ENCODE data around the gene KIF1C.
A peak's percentile ranks its signal among the peaks of the same experiment; 100 is the strongest.

Gene KIF1C

GRCh38 chr17:4997302-4998026 lies at the start of gene KIF1C, which contains the start of gene INCA1:
KIF1C (plus strand) TSS chr17:4997950; CDS start chr17:5000247, 2,297 bp downstream.
INCA1 (minus strand) TSS chr17:4997522; CDS start chr17:4994437, 3,085 bp downstream.
- DNase-seq, result peak; percentile 95

- peak; percentile 94 for DNase-seq
These were observed 49.4 kb upstream of the KIF1C start, which contains the start of gene PFN1 for GRCh38 chr17:4948166-4948930. PFN1 (minus strand) TSS chr17:4948530; CDS start chr17:4948394, 136 bp downstream.

GRCh38 chr17:4948931-4949320 lies 48.8 kb upstream of the KIF1C start:
- DNase-seq, result peak; percentile 91

GRCh38 chr17:4949321-4950074 lies 48.3 kb upstream of the KIF1C start:
- peak; percentile 78 for DNase-seq

DNA sequence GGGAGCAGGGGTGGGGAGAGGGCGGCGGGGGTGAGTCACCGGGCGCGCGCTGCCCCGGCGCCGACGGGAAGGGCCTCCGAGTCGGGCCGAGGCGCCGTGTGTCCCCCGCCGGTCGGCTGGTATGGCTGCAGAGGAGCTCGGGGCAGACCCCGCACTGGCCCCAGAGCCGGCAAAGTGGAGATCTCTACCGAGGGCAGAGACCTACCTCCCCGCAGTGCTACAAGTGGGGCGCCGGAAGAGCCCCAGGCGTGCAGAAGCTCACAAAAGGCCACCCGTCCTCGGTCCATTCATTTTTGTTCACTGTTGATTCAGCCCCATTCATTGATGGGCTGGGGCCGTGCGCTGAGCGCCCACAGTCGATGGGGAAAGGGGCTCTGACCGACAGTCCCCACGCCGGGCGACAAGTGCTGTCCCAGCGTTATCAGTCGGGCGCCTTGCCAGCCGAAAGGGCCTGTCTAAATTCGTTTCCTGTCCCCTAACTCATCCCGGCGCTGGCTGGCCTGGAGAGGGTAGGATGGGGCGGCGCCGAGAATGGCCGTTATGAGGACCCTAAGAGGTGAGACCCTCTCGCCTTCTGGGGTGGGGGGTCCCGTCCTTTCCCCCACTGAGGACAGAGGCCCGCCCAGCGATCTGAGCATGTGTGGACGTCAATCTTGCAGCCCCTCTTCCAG lies 47.5 kb upstream of the KIF1C start:
- peak; percentile 61 for DNase-seq

GRCh38 chr17:4950746-4951204 lies 47.0 kb upstream of the KIF1C start, which contains the start of gene ENO3:
ENO3 (plus strand) TSS chr17:4951119; CDS start chr17:4951830, 711 bp downstream.
- no peak for DNase-seq

GRCh38 chr17:4951486-4951885 lies 46.3 kb upstream of the KIF1C start:
- no peak for DNase-seq

DNA sequence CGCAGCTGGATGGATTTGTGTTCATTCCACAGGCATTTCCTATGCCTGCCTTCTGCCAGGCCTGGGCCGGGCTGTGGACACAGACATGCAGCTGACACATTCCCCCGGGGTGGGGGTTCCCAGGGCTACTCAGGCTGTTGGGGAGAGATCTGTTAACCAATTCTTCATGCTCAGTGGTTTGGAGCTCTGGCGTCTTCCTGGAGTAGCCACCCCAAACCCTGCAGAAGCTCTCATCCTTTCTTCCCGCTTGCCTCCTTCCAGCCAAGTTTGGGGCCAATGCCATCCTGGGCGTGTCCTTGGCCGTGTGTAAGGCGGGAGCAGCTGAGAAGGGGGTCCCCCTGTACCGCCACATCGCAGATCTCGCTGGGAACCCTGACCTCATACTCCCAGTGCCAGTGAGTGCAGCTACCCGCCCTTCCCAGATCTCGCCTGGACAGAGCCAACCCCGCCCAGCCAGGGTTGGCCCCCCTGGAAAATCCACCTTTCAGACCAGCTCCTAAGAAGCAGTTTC lies 44.2 kb upstream of the KIF1C start:
- peak; percentile 75 for DNase-seq

GRCh38 chr17:4955091-4955490 lies 42.7 kb upstream of the KIF1C start:
- DNase-seq, result no peak

- DNase-seq, result no peak
These were observed 41.2 kb upstream of the KIF1C start for GRCh38 chr17:4956493-4957061.

GRCh38 chr17:4958102-4958501 lies 39.6 kb upstream of the KIF1C start:
- DNase-seq, result no peak

- DNase-seq, result no peak
These were observed 38.3 kb upstream of the KIF1C start for GRCh38 chr17:4959261-4959965.

DNA sequence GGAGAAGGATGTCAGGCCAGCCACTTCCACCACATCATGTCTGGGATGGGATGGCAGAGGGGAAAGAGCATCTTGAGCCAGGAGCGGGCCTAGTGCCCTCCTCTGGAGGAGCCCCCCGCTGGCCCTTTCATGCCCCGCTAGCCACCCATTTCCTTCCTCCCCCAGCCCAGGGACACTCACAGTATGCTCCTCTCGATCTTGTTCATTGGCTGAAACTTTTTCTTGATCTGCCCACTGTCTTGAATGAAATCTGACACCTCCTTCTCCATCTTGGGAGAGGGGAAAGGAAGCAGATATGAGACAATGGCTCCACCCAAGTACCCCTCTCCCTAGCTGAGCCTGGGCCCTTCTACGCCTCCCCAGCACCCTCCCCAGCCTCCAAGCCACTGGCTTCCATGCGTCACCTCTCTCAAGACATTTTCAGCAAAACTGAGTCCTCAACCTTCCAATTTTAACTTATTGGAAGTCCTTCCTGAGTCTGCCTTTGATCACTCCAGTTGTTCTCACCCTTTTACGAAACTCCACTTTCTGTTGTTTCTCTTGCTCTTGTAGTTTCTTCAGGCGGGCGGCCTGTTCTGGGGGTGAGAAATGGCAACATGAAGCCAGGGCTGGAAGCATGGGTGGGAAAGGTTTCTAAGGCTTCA lies 37.3 kb upstream of the KIF1C start:
- no peak for DNase-seq

- DNase-seq, result no peak
These were observed 32.3 kb upstream of the KIF1C start for GRCh38 chr17:4965311-4965986.

DNA sequence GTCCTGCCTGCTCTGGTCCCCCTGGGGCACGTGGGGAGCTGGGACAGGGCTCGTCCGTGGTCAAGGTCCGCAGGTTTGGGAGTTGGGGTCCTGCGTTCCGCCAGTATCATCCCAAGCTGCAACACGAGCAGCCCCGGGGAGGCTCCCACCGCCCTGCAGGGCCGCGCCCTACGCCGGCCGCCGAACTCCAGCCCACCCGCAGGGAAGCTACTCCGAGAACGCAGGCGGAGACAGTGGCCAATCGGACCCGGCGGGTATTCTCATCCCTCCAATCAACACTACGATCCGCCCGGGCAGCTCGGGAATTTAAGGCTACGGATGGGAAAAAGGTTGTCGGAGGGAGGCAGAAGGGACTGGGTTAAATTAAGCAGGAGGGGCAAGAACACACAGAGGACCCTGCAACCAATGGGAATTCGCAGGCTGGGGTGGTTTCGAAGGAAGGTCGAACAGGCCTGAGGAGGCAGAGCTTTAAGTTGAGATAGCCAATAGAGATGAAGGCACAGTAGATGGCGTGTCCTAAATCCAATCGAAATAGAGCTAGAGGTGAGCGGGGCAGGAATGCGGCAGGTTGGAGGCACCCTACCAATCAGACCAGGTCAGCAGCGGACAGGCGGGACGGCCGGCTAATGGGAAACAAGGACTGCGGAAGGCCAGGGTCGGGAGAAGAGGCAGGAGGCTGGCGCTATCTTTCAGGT lies 30.8 kb upstream of the KIF1C start:
- peak; percentile 97 for DNase-seq

DNA sequence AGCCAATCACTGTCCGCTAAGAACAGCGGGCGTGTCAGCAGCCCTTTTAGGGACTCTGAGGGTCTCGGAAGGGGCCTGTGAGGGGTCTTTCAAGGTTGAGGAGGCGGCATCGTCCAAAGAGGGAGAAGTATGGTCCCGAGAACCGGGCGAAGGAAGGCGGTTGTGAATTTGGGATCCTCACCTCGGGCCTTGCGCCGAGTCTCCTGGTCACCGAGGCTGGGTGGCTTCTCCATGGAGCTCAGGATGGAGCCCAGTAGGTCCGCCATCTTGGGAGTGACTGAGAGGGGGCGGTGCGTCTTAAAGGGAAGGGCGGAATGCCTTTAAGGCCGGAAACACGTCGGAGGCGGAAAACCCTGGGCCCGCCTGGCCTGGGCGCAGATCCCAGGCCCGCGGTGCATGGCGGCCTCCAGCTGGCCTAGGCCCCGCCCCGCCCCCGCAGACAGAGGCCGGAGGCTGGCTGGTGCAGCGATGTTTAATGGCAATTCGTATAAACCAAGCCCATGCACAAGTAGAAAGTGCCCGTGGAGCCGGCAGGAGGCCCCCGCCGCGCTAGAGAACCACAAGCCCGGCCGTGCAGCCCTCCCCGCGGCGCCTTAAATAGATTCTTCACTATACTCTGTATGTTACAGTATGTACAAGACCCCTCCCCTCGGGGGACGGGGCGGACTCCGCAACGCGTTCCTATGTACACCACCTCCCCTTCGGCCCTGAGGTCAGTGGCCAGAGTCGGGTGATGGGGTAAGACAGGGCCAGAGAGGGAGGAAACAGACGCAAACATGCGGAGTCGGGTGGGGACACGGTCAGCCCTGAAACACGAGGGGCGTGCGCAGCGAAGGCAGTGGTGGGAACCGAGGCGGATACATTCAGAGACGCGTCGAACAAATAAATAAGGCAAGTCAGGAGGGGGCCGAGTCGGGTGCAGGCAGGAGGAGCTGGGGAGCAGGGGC lies 29.9 kb upstream of the KIF1C start, which contains the start of gene SPAG7:
TSS of gene SPAG7 (minus strand) at position 279 of the 947 bp plus-strand sequence. CDS start at position 266, 13 bp downstream.
- peak; percentile 99 for DNase-seq

DNA sequence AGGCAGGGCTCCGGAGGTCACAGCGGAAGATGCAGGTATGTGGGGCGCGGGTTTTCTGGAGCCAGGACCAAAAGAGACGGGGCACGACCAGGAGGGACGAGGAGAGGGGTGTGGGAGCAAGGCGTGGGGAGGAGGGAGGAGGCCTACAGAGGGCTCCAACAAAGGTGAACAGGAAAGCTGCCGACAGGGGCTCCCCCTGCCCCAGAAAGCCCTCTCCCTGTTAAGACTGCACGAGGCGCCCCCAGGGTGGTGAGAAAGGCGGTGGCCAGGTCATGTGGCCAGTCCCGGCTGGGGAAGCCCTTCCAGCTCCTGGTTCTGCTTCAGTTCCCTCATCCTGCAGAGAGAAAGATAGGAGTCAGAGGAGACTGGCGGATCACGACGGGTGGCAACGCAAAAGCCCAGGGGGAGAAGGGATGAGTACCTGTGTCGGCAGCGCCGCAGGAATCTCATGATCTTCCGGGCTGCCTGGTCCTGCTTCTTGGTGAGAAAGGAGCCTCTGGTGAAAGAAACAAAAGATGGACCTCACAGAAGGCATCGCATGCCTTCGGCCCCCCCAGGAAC lies 29.2 kb upstream of the KIF1C start:
- no peak for DNase-seq
